ENCODE data around the gene TCEAL7.

DNA sequence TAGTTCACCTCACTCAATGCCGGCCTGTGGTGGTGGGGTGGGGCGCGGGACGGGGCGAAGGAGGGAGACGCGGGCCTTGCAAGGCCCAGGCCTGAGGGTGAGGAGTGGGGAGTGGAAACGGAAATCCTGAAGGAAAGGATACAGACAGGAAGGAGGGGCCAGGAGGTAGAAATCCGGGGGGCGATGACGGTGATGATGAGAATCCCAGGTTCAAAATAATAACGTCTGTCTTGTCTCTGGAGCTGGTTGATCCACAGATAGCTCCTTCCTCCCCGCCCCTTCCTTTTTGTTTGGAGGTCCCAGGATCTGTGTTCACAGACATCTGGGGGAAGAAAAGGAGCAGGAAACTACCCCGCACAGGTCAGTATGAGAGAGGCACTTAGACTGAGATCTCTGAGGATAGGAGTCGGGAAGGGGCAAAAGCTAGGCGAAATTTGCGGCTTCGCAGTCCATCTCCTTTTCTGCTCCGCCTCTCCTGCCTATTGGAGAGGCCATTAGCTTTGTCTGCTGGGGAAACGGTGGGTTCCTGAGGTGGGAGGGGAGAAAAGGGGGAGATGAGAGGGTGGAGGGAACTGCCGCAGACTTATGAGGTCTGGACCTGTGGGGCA, 746 bp downstream of the TCEAL7 start:
- TF ChIP-seq, protein P1, sequence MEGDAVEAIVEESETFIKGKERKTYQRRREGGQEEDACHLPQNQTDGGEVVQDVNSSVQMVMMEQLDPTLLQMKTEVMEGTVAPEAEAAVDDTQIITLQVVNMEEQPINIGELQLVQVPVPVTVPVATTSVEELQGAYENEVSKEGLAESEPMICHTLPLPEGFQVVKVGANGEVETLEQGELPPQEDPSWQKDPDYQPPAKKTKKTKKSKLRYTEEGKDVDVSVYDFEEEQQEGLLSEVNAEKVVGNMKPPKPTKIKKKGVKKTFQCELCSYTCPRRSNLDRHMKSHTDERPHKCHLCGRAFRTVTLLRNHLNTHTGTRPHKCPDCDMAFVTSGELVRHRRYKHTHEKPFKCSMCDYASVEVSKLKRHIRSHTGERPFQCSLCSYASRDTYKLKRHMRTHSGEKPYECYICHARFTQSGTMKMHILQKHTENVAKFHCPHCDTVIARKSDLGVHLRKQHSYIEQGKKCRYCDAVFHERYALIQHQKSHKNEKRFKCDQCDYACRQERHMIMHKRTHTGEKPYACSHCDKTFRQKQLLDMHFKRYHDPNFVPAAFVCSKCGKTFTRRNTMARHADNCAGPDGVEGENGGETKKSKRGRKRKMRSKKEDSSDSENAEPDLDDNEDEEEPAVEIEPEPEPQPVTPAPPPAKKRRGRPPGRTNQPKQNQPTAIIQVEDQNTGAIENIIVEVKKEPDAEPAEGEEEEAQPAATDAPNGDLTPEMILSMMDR (IDR thresholded peaks at IDR 0.05; ENCODE audit: low read depth, low read length) = no peak
- TF ChIP-seq, protein P2, sequence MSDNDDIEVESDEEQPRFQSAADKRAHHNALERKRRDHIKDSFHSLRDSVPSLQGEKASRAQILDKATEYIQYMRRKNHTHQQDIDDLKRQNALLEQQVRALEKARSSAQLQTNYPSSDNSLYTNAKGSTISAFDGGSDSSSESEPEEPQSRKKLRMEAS (IDR thresholded peaks at IDR 0.05; ENCODE audit: low read depth, low read length) = no peak
- TF ChIP-seq POLR2A (IDR thresholded peaks at IDR 0.05; ENCODE audit: extremely low read depth, insufficient read length) (no peak), MYC (IDR thresholded peaks at IDR 0.05; ENCODE audit: low read depth, low read length) (no peak)

All from NB4 (cell line).